Activated CD8-positive, alpha-beta memory T cell treated with anti-CD3 and anti-CD28 coated beads for 48 hours (primary cell): ENCODE measurements around the gene DCAF5.
"Not testable (repeated sequence)": the region's sequence is repeated elsewhere in the genome, so short reads cannot be mapped to it uniquely, and the experiment has no call there.

Experiments
- DNase-seq, 3 experiments: peaks; one replicate each; pipeline ENCODE4 v3.0.0-alpha.2; 2020; ENCODE audit warnings: low read depth in 2 of 3, low spot score in 2 of 3

DCAF5 gene

GRCh38 chr14:69044296-69044695, 108.6 kb downstream of the DCAF5 start:
- no peak for DNase-seq

GRCh38 chr14:69043596-69044260, 109.2 kb downstream of the DCAF5 start:
- DNase-seq = no peak

GRCh38 chr14:69042787-69043444, 110.0 kb downstream of the DCAF5 start:
- DNase-seq = no peak

GRCh38 chr14:69042299-69042698, 110.6 kb downstream of the DCAF5 start:
- no peak for DNase-seq

GRCh38 chr14:69041783-69042182, 111.1 kb downstream of the DCAF5 start:
- no peak for DNase-seq

GRCh38 chr14:69040353-69040752, 112.6 kb downstream of the DCAF5 start:
- no peak for DNase-seq

GRCh38 chr14:69039288-69039628, 113.7 kb downstream of the DCAF5 start:
- no peak for DNase-seq

- DNase-seq = no peak
Observed at GRCh38 chr14:69038455-69039287, 114.2 kb downstream of the DCAF5 start.

- no peak for DNase-seq
Observed at GRCh38 chr14:69037790-69038454, 115.0 kb downstream of the DCAF5 start.

GRCh38 chr14:69036757-69037506, 116.0 kb downstream of the DCAF5 start:
- no peak for DNase-seq

GRCh38 chr14:69034612-69035262, 118.2 kb downstream of the DCAF5 start:
- no peak for DNase-seq

- no peak for DNase-seq
Observed at GRCh38 chr14:69027242-69027913, 125.5 kb downstream of the DCAF5 start.

GRCh38 chr14:69023035-69023434, 129.9 kb downstream of the DCAF5 start:
- DNase-seq = no peak

GRCh38 chr14:69022093-69022492, 130.8 kb downstream of the DCAF5 start:
- DNase-seq = not testable (repeated sequence)

GRCh38 chr14:69017706-69018105, 135.2 kb downstream of the DCAF5 start:
- no peak for DNase-seq

- DNase-seq = no peak
Observed at GRCh38 chr14:69014829-69015259, 138.1 kb downstream of the DCAF5 start.

- DNase-seq = no peak
Observed at GRCh38 chr14:69013943-69014782, 138.8 kb downstream of the DCAF5 start.

GRCh38 chr14:69012256-69012953, 140.5 kb downstream of the DCAF5 start:
- DNase-seq = no peak
